ENCODE measurements around the gene TSPOAP1.

TSPOAP1 gene, protein sequence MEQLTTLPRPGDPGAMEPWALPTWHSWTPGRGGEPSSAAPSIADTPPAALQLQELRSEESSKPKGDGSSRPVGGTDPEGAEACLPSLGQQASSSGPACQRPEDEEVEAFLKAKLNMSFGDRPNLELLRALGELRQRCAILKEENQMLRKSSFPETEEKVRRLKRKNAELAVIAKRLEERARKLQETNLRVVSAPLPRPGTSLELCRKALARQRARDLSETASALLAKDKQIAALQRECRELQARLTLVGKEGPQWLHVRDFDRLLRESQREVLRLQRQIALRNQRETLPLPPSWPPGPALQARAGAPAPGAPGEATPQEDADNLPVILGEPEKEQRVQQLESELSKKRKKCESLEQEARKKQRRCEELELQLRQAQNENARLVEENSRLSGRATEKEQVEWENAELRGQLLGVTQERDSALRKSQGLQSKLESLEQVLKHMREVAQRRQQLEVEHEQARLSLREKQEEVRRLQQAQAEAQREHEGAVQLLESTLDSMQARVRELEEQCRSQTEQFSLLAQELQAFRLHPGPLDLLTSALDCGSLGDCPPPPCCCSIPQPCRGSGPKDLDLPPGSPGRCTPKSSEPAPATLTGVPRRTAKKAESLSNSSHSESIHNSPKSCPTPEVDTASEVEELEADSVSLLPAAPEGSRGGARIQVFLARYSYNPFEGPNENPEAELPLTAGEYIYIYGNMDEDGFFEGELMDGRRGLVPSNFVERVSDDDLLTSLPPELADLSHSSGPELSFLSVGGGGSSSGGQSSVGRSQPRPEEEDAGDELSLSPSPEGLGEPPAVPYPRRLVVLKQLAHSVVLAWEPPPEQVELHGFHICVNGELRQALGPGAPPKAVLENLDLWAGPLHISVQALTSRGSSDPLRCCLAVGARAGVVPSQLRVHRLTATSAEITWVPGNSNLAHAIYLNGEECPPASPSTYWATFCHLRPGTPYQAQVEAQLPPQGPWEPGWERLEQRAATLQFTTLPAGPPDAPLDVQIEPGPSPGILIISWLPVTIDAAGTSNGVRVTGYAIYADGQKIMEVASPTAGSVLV (N-terminal part only)

DNA sequence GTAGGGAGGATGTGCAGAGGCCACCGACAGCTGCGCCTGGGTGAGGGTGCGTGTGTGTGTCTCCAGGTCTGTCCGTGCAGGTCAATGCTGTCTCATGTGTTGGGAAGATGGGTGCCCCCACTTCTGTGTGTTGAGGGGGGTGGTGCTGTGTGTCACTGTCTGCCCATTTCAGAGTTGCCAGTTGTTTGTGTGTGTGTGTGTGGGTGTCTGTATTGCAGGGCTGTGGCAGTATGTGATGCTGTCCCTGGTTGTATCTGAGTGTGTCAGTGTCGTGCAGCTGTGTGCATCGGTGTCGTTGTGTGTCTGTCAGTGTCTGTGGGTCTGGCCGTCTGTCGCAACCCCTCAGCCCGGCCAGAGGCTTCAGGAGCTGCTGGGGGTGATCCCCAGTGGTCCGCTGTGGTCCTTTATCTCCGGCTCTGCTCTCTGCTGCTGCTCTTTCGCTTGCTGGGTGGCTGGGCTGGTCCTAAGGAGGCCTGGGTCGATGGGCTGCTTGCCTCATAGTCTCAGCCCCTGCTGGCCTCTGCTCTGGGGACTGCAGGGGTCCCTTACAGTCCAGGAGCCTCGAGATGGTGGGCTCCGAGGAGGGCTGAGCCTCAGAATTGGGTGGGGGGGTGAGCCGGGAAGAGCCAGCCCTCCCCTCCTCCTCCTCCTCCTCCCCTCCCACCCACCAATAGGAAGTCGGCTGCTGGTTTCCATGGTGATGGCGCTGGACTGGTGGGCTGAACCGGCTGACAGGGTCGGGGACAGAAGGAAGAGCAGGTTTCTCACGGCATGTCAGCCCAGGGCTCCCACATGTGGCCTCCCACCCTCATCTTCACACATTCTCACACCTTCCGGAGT, at the start of gene TSPOAP1:
TSPOAP1 (minus strand) TSS at position 601 of the 840 bp plus-strand sequence. CDS start 875 bp downstream, outside the sequence.
- DNase-seq, result peak; percentile 87

- DNase-seq, result no peak
Measured at GRCh38 chr17:58377661-58378060, 49.1 kb upstream of the TSPOAP1 start.

GRCh38 chr17:58377093-58377601, 48.6 kb upstream of the TSPOAP1 start:
- DNase-seq, result no peak

- no peak for DNase-seq
Measured at GRCh38 chr17:58376472-58377000, 47.9 kb upstream of the TSPOAP1 start.

DNA sequence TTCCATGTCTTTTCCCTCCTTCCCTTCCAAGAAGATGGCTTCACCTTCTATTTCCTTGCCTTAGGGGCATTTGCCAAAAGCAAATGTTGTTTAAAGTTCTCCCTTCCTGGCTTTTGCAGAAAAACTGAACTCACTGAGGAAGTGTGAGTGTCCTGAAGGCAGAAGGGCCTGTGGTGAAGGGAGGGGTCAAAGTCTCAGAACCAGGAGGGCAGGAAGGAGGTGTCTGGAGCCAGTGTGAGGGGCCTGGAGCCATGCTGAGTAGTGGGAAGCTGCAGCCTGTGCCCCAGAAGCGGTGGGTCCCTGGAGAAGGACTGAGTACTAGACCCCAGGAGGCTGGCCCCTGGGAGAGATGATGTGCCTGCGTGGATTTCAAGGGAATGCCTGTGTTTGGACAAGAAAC, 47.2 kb upstream of the TSPOAP1 start:
- no peak for DNase-seq

- DNase-seq, result no peak
Measured at GRCh38 chr17:58375256-58375655, 46.7 kb upstream of the TSPOAP1 start.

GRCh38 chr17:58373923-58374322, 45.3 kb upstream of the TSPOAP1 start:
- no peak for DNase-seq

- DNase-seq, result no peak
Measured at GRCh38 chr17:58373003-58373402, 44.4 kb upstream of the TSPOAP1 start.

- no peak for DNase-seq
Measured at GRCh38 chr17:58371300-58371950, 42.8 kb upstream of the TSPOAP1 start.

DNA sequence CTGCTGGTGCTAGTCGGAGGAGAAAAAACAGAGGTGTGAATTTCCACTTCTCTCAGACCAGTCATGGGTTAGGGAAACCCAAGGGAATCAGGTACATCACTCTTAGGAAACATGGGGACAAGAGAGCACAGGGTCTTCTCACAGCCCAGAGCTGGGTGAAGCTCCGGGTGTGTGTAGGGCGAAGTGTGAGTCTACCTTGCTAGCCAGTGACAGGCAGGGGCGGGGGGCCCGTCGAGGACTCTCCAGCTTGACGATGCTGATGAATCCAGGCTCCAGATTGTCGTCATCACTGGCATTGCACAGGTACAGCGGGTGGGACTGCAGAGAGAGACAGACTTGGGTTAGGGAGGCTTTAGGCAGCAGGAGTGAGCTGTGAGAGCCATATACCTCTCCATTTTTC, 42.1 kb upstream of the TSPOAP1 start:
- DNase-seq, result no peak

DNA sequence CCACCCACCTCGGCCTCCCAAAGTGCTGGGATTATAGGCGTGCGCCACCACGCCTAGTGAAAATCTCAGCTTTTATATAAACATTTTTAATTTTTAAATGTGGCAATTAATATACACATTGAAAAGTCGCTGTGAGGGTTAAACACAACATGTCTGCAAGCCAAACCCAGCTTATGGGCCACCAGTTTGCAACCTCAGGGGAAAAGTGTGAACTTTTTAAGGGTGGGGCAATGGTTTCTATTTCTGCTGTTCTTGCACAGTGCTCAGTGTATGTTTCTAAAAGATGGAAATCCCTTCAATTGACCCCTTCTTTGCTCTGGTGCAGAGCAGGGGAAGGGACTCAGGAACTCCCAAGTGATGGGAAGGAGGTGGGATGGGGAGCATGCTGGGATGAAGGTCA, 41.7 kb upstream of the TSPOAP1 start:
- DNase-seq, result no peak

GRCh38 chr17:58369214-58370031, 40.8 kb upstream of the TSPOAP1 start:
- DNase-seq, result no peak

GRCh38 chr17:58368860-58369213, 40.2 kb upstream of the TSPOAP1 start:
- DNase-seq, result no peak

DNA sequence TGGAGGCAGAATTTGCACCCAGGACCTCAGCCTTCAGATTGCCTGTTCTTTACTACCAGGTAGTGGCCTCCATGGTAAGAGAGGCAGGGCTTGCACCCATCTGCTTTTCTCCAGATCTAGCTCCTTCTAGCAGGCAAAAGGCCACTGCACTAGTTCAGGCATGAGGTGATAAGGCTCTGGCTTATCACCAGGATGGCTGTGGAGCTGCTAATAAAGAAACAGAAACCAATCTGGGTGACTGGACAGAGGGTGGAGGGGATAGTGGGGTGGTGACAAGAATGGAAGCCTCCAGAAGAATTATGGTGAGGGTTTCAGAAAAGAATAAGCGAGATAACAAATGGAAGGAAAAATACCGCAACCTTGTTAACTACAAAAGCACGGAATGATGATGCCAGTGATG, 38.9 kb upstream of the TSPOAP1 start:
- DNase-seq, result no peak

DNA sequence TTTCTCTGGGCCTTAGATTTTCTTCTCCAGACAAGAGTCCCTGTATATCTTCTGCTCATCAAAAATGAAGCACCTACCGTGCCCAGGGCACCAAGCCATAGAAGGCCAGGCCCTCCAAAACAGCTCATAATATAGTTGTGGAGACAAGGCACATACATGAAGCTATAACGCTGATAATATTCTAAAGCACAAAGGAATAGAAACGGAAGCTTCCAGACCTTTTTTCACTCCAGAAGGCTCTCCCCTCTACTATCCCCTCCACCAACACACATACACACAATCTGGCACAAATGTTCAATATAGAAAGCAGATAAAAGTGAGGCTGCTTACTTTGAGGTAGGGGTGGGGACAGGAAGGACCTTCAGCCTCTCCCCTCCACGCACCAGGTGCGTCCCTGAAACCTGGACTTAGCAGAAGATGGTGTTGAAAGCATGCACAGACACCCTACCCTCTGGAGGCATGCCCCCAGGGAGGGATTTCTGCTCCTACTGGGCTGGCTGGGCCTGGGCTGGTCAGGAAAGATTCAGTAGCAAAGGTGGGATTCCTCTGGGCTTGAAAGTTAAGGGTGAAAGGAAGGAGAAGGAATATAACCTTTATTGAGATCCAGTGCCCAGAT, 37.5 kb upstream of the TSPOAP1 start:
- DNase-seq, result no peak

- DNase-seq, result no peak
Measured at GRCh38 chr17:58365185-58365979, 36.8 kb upstream of the TSPOAP1 start.

DNA sequence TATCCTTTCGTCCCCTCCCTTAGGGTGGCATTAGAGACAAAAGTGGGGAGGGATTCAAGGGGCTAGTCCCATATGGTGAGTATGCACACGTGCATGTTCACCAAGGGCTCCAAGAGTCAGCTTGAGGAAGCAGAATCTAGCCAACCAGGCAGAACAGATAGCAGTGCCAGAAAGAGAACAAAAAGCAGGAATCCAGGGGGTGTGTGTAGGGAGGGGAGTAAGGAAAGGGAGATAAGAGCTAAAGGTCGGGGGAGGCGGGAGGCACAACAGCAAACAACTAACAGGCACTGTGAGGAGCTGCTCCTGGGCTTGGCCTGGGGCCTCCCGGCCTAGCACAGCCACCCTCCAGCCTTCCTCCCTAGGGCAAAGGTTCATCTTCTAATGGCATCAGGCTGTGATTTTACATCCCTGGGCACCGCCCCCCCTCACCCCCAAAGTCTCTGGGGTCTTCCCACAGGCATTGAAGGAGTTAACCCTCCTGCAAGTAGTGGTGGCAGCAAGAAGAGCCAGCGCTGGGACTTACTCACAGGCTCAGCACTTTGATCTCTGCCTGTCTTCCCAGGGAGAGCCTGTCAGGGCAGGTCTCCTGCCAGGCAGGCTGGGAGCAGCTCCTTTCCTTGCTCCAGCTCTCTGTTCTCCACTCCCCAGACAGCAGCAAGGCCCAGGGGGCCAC, 35.8 kb upstream of the TSPOAP1 start:
- no peak for DNase-seq

- no peak for DNase-seq
Measured at GRCh38 chr17:58363457-58364185, 35.0 kb upstream of the TSPOAP1 start.

All from NK-92 treated with Interleukin-12 subunit alpha and Interleukin-12 subunit beta, amount 100 ng/mL, for 24 hours (cell line).